Activated CD4-positive, alpha-beta T cell treated with anti-CD3 and anti-CD28 coated beads for 36 hours (primary cell): ENCODE measurements around the gene BNC1. TPM values are rescaled to one million over a fixed set of nuclear protein-coding genes. Genes with fewer than 3 reads are reported as not detected.

Experiments used
- ATAC-seq: fragments of 200-7000 bp; cut with Tn5 transposase; one replicate; pipeline ENCODE4 v1.10.0; 2021; ENCODE audit warnings: mild to moderate bottlenecking, moderate library complexity
- CTCF ChIA-PET: fragments of 350-600 bp; sonication (Branson Sonifier 250); formaldehyde crosslinking; loops from one replicate; lab custom pipeline; 2021; ENCODE audit warnings: antibody characterized with exemption; lab: Charles Lee
- POLR2A ChIA-PET: fragments of 350-600 bp; sonication (Branson Sonifier 250); formaldehyde crosslinking; loops from one replicate; lab custom pipeline; 2021; ENCODE audit warnings: antibody characterized with exemption, inconsistent platforms; lab: Charles Lee
- DNase-seq: peaks from one replicate; pipeline ENCODE4 v3.0.0-alpha.2; 2020
- H3K27ac Mint-ChIP-seq: one replicate; pipeline ENCODE4 v1.8.0; 2021; ENCODE audit warnings: mixed read lengths
- H3K27me3 Mint-ChIP-seq: one replicate; pipeline ENCODE4 v1.8.0; 2021; ENCODE audit warnings: mixed read lengths
- H3K36me3 Mint-ChIP-seq: one replicate; pipeline ENCODE4 v1.8.0; 2021; ENCODE audit warnings: low read depth, mixed read lengths
- H3K4me1 Mint-ChIP-seq: one replicate; pipeline ENCODE4 v1.8.0; 2021; ENCODE audit warnings: mixed read lengths
- H3K4me3 Mint-ChIP-seq: one replicate; pipeline ENCODE4 v1.8.0; 2021; ENCODE audit warnings: mild to moderate bottlenecking, moderate library complexity, mixed read lengths
- H3K9me3 Mint-ChIP-seq: one replicate; pipeline ENCODE4 v1.8.0; 2021; ENCODE audit warnings: low read depth, mixed read lengths
- intact Hi-C, 2 experiments: fragments of 100-400 bp; cut with DNase I in 1 of 2; cut with micrococcal nuclease in 1 of 2; formaldehyde crosslinking; loops; one replicate each; pipeline versions ENCODE4 v1.14.2 to v1.15.1; 2022 to 2024; cut with DNase I, micrococcal nuclease
- total RNA-seq, 2 experiments: library from RNA; stranded (reverse); gene quantifications; one replicate each; pipeline ENCODE4 v1.2.3, GENCODE V29; 2021

BNC1 gene
- total RNA-seq, 2 experiments from 2014 or later, result not detected

- intact Hi-C loops, result no loop called here
- no peaks in the 10 kb centered on the region for H3K4me1 Mint-ChIP-seq
- H3K36me3 Mint-ChIP-seq, result no peaks in the 10 kb centered on the region
- no peaks in the 10 kb centered on the region for H3K9me3 Mint-ChIP-seq
- DNase-seq, result no peak
- H3K27ac Mint-ChIP-seq, result no peak overlapping the region
- ChIA-PET CTCF (interaction anchor here (0.8 to 1.2 kb wide), 2 partner anchors 45 to 80 kb away, joined by 3 read pairs; no protein-coding TSS in a partner anchor), POLR2A (no interaction called here)
- H3K27me3 Mint-ChIP-seq, result peaks cover 29% of the 10 kb centered on the region
- no peak overlapping the region for H3K4me3 Mint-ChIP-seq
- ATAC-seq, result no peak
These were observed 7.9 kb upstream of the BNC1 start for GRCh38 chr15:83292317-83292716.

- H3K27ac Mint-ChIP-seq, result no peak overlapping the region
- no peaks in the 10 kb centered on the region for H3K4me1 Mint-ChIP-seq
- no peaks in the 10 kb centered on the region for H3K9me3 Mint-ChIP-seq
- ChIA-PET POLR2A (interaction anchor here (0.7 kb wide), 1 partner anchor 1284 kb away, joined by 4 read pairs; no protein-coding TSS in a partner anchor), CTCF (no interaction called here)
- intact Hi-C loops, result no loop called here
- DNase-seq (no peak), ATAC-seq (no peak)
- no peaks in the 10 kb centered on the region for H3K36me3 Mint-ChIP-seq
- peaks cover 39% of the 10 kb centered on the region for H3K27me3 Mint-ChIP-seq
- no peak overlapping the region for H3K4me3 Mint-ChIP-seq
These were observed 5.8 kb upstream of the BNC1 start for GRCh38 chr15:83290236-83290635.

- Mint-ChIP-seq H3K4me1 (no peaks in the 10 kb centered on the region), H3K27ac (no peak overlapping the region), H3K36me3 (no peaks in the 10 kb centered on the region), H3K4me3 (no peak overlapping the region), H3K27me3 (peaks cover 37% of the 10 kb centered on the region), H3K9me3 (no peaks in the 10 kb centered on the region)
- intact Hi-C loops, result no loop called here
- DNase-seq (no peak), ATAC-seq (no peak)
- CTCF ChIA-PET, result no interaction called here
- POLR2A ChIA-PET, result no interaction called here
These were observed 4.7 kb upstream of the BNC1 start for GRCh38 chr15:83289160-83289559.

GRCh38 chr15:83288381-83288801 is 3.9 kb upstream of the BNC1 start:
- DNase-seq, result no peak
- Mint-ChIP-seq H3K27me3 (peaks cover 40% of the 10 kb centered on the region), H3K4me1 (peaks cover 3% of the 10 kb centered on the region), H3K36me3 (no peaks in the 10 kb centered on the region), H3K27ac (no peak overlapping the region), H3K4me3 (no peak overlapping the region), H3K9me3 (no peaks in the 10 kb centered on the region)
- intact Hi-C loops, result no loop called here
- POLR2A ChIA-PET, result no interaction called here
- CTCF ChIA-PET, result interaction anchor here (0.6 kb wide), 1 partner anchor 48 kb away, joined by 3 read pairs; no protein-coding TSS in a partner anchor
- ATAC-seq, result no peak

- CTCF ChIA-PET, result no interaction called here
- H3K4me3 Mint-ChIP-seq, result no peak overlapping the region
- peaks cover 45% of the 10 kb centered on the region for H3K27me3 Mint-ChIP-seq
- intact Hi-C loops, result no loop called here
- no peak overlapping the region for H3K27ac Mint-ChIP-seq
- H3K36me3 Mint-ChIP-seq, result no peaks in the 10 kb centered on the region
- ATAC-seq (no peak), DNase-seq (no peak)
- peaks cover 7% of the 10 kb centered on the region for H3K4me1 Mint-ChIP-seq
- POLR2A ChIA-PET, result no interaction called here
- H3K9me3 Mint-ChIP-seq, result no peaks in the 10 kb centered on the region
These were observed 3.1 kb upstream of the BNC1 start for GRCh38 chr15:83287541-83288027.

- no peak for ATAC-seq
- H3K9me3 Mint-ChIP-seq, result no peaks in the 10 kb centered on the region
- intact Hi-C loops, result no loop called here
- H3K27me3 Mint-ChIP-seq, result peaks cover 54% of the 10 kb centered on the region
- POLR2A ChIA-PET, result no interaction called here
- no peak for DNase-seq
- peaks cover 7% of the 10 kb centered on the region for H3K4me1 Mint-ChIP-seq
- CTCF ChIA-PET, result no interaction called here
- H3K36me3 Mint-ChIP-seq, result no peaks in the 10 kb centered on the region
- no peak overlapping the region for H3K27ac Mint-ChIP-seq
- H3K4me3 Mint-ChIP-seq, result no peak overlapping the region
These were observed 1.6 kb upstream of the BNC1 start for GRCh38 chr15:83285979-83286553.

GRCh38 chr15:83285284-83285978 is 967 bp upstream of the BNC1 start:
- H3K9me3 Mint-ChIP-seq, result no peaks in the 10 kb centered on the region
- peaks cover 60% of the 10 kb centered on the region for H3K27me3 Mint-ChIP-seq
- H3K36me3 Mint-ChIP-seq, result no peaks in the 10 kb centered on the region
- H3K4me3 Mint-ChIP-seq, result no peak overlapping the region
- ChIA-PET CTCF (interaction anchor here (0.7 kb wide), 1 partner anchor 203 kb away, joined by 3 read pairs; no protein-coding TSS in a partner anchor), POLR2A (no interaction called here)
- DNase-seq (no peak), ATAC-seq (no peak)
- intact Hi-C loops, result no loop called here
- no peak overlapping the region for H3K27ac Mint-ChIP-seq
- H3K4me1 Mint-ChIP-seq, result peaks cover 7% of the 10 kb centered on the region

GRCh38 chr15:83283813-83284558 is 478 bp downstream of the BNC1 start:
- intact Hi-C loops, result no loop called here
- Mint-ChIP-seq H3K4me3 (peak overlapping the region; percentile 35), H3K4me1 (peaks cover 7% of the 10 kb centered on the region), H3K9me3 (no peaks in the 10 kb centered on the region), H3K27me3 (peaks cover 61% of the 10 kb centered on the region), H3K27ac (no peak overlapping the region), H3K36me3 (no peaks in the 10 kb centered on the region)
- CTCF ChIA-PET, result interaction anchor here (0.7 to 0.8 kb wide), 2 partner anchors 153 to 282 kb away, joined by 3 read pairs; no protein-coding TSS in a partner anchor
- ATAC-seq, result no peak
- DNase-seq, result peak; percentile 9
- POLR2A ChIA-PET, result interaction anchor here (0.6 kb wide), 1 partner anchor 253 kb away, joined by 6 read pairs; no protein-coding TSS in a partner anchor

GRCh38 chr15:83283138-83283812 is 1.2 kb downstream of the BNC1 start:
- peak; percentile 26 for DNase-seq
- intact Hi-C loops, result no loop called here
- ATAC-seq, result no peak
- Mint-ChIP-seq H3K36me3 (no peaks in the 10 kb centered on the region), H3K27ac (no peak overlapping the region), H3K9me3 (no peaks in the 10 kb centered on the region), H3K4me1 (peaks cover 7% of the 10 kb centered on the region), H3K27me3 (peaks cover 57% of the 10 kb centered on the region), H3K4me3 (peak overlapping the region; percentile 35)
- ChIA-PET POLR2A (no interaction called here), CTCF (interaction anchor here (0.7 kb wide), 1 partner anchor 283 kb away, joined by 3 read pairs; no protein-coding TSS in a partner anchor)

GRCh38 chr15:83282776-83283137 is 1.7 kb downstream of the BNC1 start:
- Mint-ChIP-seq H3K9me3 (no peaks in the 10 kb centered on the region), H3K4me3 (no peak overlapping the region), H3K27ac (no peak overlapping the region), H3K4me1 (peaks cover 7% of the 10 kb centered on the region), H3K27me3 (peaks cover 56% of the 10 kb centered on the region), H3K36me3 (no peaks in the 10 kb centered on the region)
- intact Hi-C loops, result no loop called here
- DNase-seq (no peak), ATAC-seq (no peak)
- ChIA-PET POLR2A (no interaction called here), CTCF (no interaction called here)

- Mint-ChIP-seq H3K27me3 (peaks cover 52% of the 10 kb centered on the region), H3K27ac (no peak overlapping the region), H3K4me3 (no peak overlapping the region), H3K9me3 (no peaks in the 10 kb centered on the region), H3K4me1 (peaks cover 7% of the 10 kb centered on the region), H3K36me3 (no peaks in the 10 kb centered on the region)
- DNase-seq (no peak), ATAC-seq (no peak)
- CTCF ChIA-PET, result no interaction called here
- intact Hi-C loops, result no loop called here
- POLR2A ChIA-PET, result no interaction called here
These were observed 2.3 kb downstream of the BNC1 start for GRCh38 chr15:83282141-83282540.
